ENCODE measurements around the gene MRGPRF.

GRCh38 chr11:69058511-69059270 lies 45.6 kb upstream of the MRGPRF start:
- TF ChIP-seq CTCF (IDR thresholded peaks at IDR 0.05 in 8 of 11, conservative IDR thresholded peaks at IDR 0.05 in 3 of 11) (no peak), POLR2AphosphoS5 (IDR thresholded peaks at IDR 0.05) (peak in 1 of 3 donors; percentile 36), POLR2A (IDR thresholded peaks at IDR 0.05) (no peak)

Data from spleen (tissue), 7 donors.